Hepatocyte (in vitro differentiated cells): Measurements from ENCODE around the gene SERINC1. TPM values are rescaled to one million over a fixed set of nuclear protein-coding genes. Genes with fewer than 3 reads are reported as not detected.

Source experiments
- DNase-seq: peaks from one replicate; pipeline ENCODE4 v3.0.0-alpha.2; 2016; ENCODE audit warnings: low spot score
- H2AFZ ChIP-seq: fragments of 200-600 bp; sonication (generic); 2 replicates; pipeline ENCODE4 v1.6.0; 2016; ENCODE audit warnings: antibody characterized with exemption, mild to moderate bottlenecking
- H3K27ac ChIP-seq: fragments of 200-600 bp; sonication (generic); 2 replicates; pipeline ENCODE4 v1.5.1; 2016; ENCODE audit warnings: mild to moderate bottlenecking
- H3K27me3 ChIP-seq: fragments of 200-600 bp; sonication (generic); 2 replicates; pipeline ENCODE4 v1.6.1; 2016
- H3K36me3 ChIP-seq: fragments of 200-600 bp; sonication (generic); replicated peaks from 2 replicates; pipeline ENCODE4 v1.5.1; 2016; ENCODE audit warnings: low read depth; ENCODE audit not compliant: insufficient read depth
- H3K4me1 ChIP-seq: fragments of 200-600 bp; sonication (generic); 2 replicates; pipeline ENCODE4 v1.5.1; 2016; ENCODE audit warnings: mild to moderate bottlenecking, moderate library complexity; ENCODE audit not compliant: insufficient read depth
- H3K4me2 ChIP-seq: fragments of 200-600 bp; sonication (generic); 2 replicates; pipeline ENCODE4 v1.6.0; 2016
- H3K4me3 ChIP-seq: fragments of 200-600 bp; sonication (generic); 2 replicates; pipeline ENCODE4 v1.5.1; 2016; ENCODE audit warnings: mild to moderate bottlenecking
- H3K79me2 ChIP-seq: fragments of 200-600 bp; sonication (generic); 2 replicates; pipeline ENCODE4 v1.6.0; 2017; ENCODE audit warnings: mild to moderate bottlenecking
- H3K9me2 ChIP-seq: fragments of 200-600 bp; sonication (generic); replicated peaks from 2 replicates; pipeline ENCODE4 v1.6.0; 2017; ENCODE audit warnings: mild to moderate bottlenecking; ENCODE audit not compliant: insufficient read depth
- H3K9me3 ChIP-seq: fragments of 200-600 bp; sonication (generic); 2 replicates; pipeline ENCODE4 v1.5.1; 2016; ENCODE audit warnings: low read depth, mild to moderate bottlenecking
- H4K20me1 ChIP-seq: fragments of 200-600 bp; sonication (generic); 2 replicates; pipeline ENCODE4 v1.6.0; 2016; ENCODE audit warnings: mild to moderate bottlenecking; ENCODE audit not compliant: insufficient read depth, poor library complexity, severe bottlenecking
- CTCF ChIP-seq: fragments of 200-600 bp; sonication (generic); IDR thresholded peaks from 2 replicates; pipeline ENCODE4 v1.5.1; 2016; ENCODE audit warnings: antibody characterized with exemption, mild to moderate bottlenecking; ENCODE audit not compliant: poor library complexity
- EZH2 ChIP-seq: fragments of 200-600 bp; sonication (generic); IDR thresholded peaks from 2 replicates; pipeline ENCODE4 v1.6.1; 2016; ENCODE audit warnings: antibody characterized with exemption, mild to moderate bottlenecking, borderline replicate concordance
- EZH2phosphoT487 ChIP-seq: fragments of 200-600 bp; sonication (generic); IDR thresholded peaks from one replicate; pipeline ENCODE4 v1.6.1; 2018; ENCODE audit warnings: antibody characterized with exemption, mild to moderate bottlenecking, low read depth, moderate library complexity; ENCODE audit not compliant: unreplicated experiment, severe bottlenecking
- WGBS: methylation state at CpG from one replicate; pipeline ENCODE4 v1.1.6; 2016; ENCODE audit warnings: low lambda C conversion rate; ENCODE audit errors: missing lambda C conversion rate; 5-methylcytosine and 5-hydroxymethylcytosine counted together
- polyA plus RNA-seq: library from polyadenylated mRNA; unstranded; fragments of >200 nt; fragmentation: Nextera tagmentation; extraction: Ambion mirVana; gene quantifications from 2 replicates; pipeline ENCODE4 v1.2.1, GENCODE V29; 2016
- total RNA-seq: library from RNA; depleted of rRNA; stranded (reverse); fragments of >200 nt; gene quantifications from 2 replicates; pipeline ENCODE4 v1.2.3, GENCODE V29; 2014

Gene SERINC1
- total and polyA plus RNA-seq, 2 experiments from 2014 or later: 165 to 240 TPM

GRCh38 chr6:122407712-122408111 lies 63.9 kb downstream of the SERINC1 start:
- no peaks in the 10 kb centered on the region for H3K36me3 ChIP-seq
- H3K9me3 ChIP-seq: no peaks in the 10 kb centered on the region
- TF ChIP-seq CTCF: no peak
- no peak for TF ChIP-seq EZH2
- no peak for TF ChIP-seq EZH2phosphoT487
- no peaks in the 10 kb centered on the region for H3K4me1 ChIP-seq
- H3K27ac ChIP-seq: no peak overlapping the region
- H2AFZ ChIP-seq: no peak overlapping the region
- H3K4me2 ChIP-seq: no peak overlapping the region
- peaks cover 7% of the 10 kb centered on the region for H4K20me1 ChIP-seq
- no peaks in the 10 kb centered on the region for H3K27me3 ChIP-seq
- no peak for DNase-seq
- no peaks in the 10 kb centered on the region for H3K9me2 ChIP-seq
- no peak overlapping the region for H3K4me3 ChIP-seq
- peaks cover 100% of the 10 kb centered on the region for H3K79me2 ChIP-seq
- 92% methylated on average over 4 of the region's 4 CpGs for WGBS

GRCh38 chr6:122406187-122406586 lies 65.4 kb downstream of the SERINC1 start:
- Histone ChIP-seq H3K36me3 (no peaks in the 10 kb centered on the region), H3K4me2 (no peak overlapping the region), H3K4me1 (peaks cover 7% of the 10 kb centered on the region), H2AFZ (no peak overlapping the region), H3K4me3 (no peak overlapping the region), H3K27ac (no peak overlapping the region), H3K9me3 (no peaks in the 10 kb centered on the region), H3K27me3 (no peaks in the 10 kb centered on the region), H4K20me1 (peaks cover 19% of the 10 kb centered on the region), H3K9me2 (no peaks in the 10 kb centered on the region), H3K79me2 (peaks cover 100% of the 10 kb centered on the region)
- 88% methylated on average over 1 of the region's 1 CpG for WGBS
- DNase-seq: no peak
- TF ChIP-seq CTCF: no peak
- TF ChIP-seq EZH2phosphoT487: no peak
- no peak for TF ChIP-seq EZH2

- Histone ChIP-seq H4K20me1 (peaks cover 27% of the 10 kb centered on the region), H3K4me3 (no peak overlapping the region), H2AFZ (no peak overlapping the region), H3K36me3 (no peaks in the 10 kb centered on the region), H3K27ac (no peak overlapping the region), H3K9me2 (no peaks in the 10 kb centered on the region), H3K79me2 (peaks cover 100% of the 10 kb centered on the region), H3K4me2 (no peak overlapping the region), H3K4me1 (peaks cover 11% of the 10 kb centered on the region), H3K27me3 (no peaks in the 10 kb centered on the region), H3K9me3 (no peaks in the 10 kb centered on the region)
- 85% methylated on average over 1 of the region's 1 CpG for WGBS
- TF ChIP-seq EZH2 (no peak), CTCF (no peak), EZH2phosphoT487 (no peak)
- no peak for DNase-seq
Measured at GRCh38 chr6:122405417-122405816, 66.2 kb downstream of the SERINC1 start.

GRCh38 chr6:122404444-122404843 lies 67.2 kb downstream of the SERINC1 start:
- Histone ChIP-seq H3K27ac (no peak overlapping the region), H4K20me1 (peaks cover 30% of the 10 kb centered on the region), H3K9me2 (no peaks in the 10 kb centered on the region), H2AFZ (no peak overlapping the region), H3K4me3 (no peak overlapping the region), H3K4me2 (no peak overlapping the region), H3K36me3 (no peaks in the 10 kb centered on the region), H3K27me3 (no peaks in the 10 kb centered on the region), H3K9me3 (no peaks in the 10 kb centered on the region), H3K4me1 (peaks cover 11% of the 10 kb centered on the region), H3K79me2 (peaks cover 98% of the 10 kb centered on the region)
- no peak for DNase-seq
- TF ChIP-seq EZH2phosphoT487: no peak
- no peak for TF ChIP-seq EZH2
- TF ChIP-seq CTCF: no peak
- 94% methylated on average over 2 of the region's 2 CpGs for WGBS
